ENCODE data around the gene PLP2.

- TF ChIP-seq, protein P1, sequence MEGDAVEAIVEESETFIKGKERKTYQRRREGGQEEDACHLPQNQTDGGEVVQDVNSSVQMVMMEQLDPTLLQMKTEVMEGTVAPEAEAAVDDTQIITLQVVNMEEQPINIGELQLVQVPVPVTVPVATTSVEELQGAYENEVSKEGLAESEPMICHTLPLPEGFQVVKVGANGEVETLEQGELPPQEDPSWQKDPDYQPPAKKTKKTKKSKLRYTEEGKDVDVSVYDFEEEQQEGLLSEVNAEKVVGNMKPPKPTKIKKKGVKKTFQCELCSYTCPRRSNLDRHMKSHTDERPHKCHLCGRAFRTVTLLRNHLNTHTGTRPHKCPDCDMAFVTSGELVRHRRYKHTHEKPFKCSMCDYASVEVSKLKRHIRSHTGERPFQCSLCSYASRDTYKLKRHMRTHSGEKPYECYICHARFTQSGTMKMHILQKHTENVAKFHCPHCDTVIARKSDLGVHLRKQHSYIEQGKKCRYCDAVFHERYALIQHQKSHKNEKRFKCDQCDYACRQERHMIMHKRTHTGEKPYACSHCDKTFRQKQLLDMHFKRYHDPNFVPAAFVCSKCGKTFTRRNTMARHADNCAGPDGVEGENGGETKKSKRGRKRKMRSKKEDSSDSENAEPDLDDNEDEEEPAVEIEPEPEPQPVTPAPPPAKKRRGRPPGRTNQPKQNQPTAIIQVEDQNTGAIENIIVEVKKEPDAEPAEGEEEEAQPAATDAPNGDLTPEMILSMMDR (IDR thresholded peaks at IDR 0.05; ENCODE audit: low read length): no peak
- no peak for TF ChIP-seq EZH2 (IDR thresholded peaks at IDR 0.05; ENCODE audit: borderline replicate concordance, low read length)
These were observed 21.9 kb downstream of the PLP2 start for GRCh38 chrX:49193542-49193964.

All from OCI-LY1 (cell line).